H1 (cell line): ENCODE results near the gene CASKIN2. TPM values are rescaled to one million over a fixed set of nuclear protein-coding genes. Genes with fewer than 3 reads are reported as not detected.

Experiments used
- CTCF ChIA-PET: fragments of 300-600 bp; sonication (Branson Sonifier 250); formaldehyde crosslinking; loops from one replicate; lab custom pipeline; 2021; ENCODE audit not compliant: partially characterized antibody; lab: Charles Lee
- POLR2A ChIA-PET: fragments of 300-600 bp; sonication (Branson Sonifier 250); formaldehyde crosslinking; loops from one replicate; lab custom pipeline; 2021; ENCODE audit warnings: inconsistent platforms; ENCODE audit not compliant: partially characterized antibody; lab: Charles Lee
- DNase-seq, 2 experiments: peaks; one replicate each; pipeline versions ENCODE4 v3.0.0 to v3.0.0-alpha.2; 2010 to 2022; ENCODE audit warnings: low spot score in 2 of 2, low read depth in 1 of 2, mixed read lengths in 1 of 2
- FAIRE-seq: peaks from 2 replicates; lab custom pipeline; 2011; peaks lifted over from hg19 to GRCh38; lab: Jason Lieb, UNC
- H2AFZ ChIP-seq: 2 replicates; pipeline ENCODE4 v1.8.1; 2012; ENCODE audit warnings: low read length, inconsistent platforms
- H2AK5ac ChIP-seq: 2 replicates; pipeline ENCODE4 v1.6.1; 2013; ENCODE audit warnings: low read depth, low read length
- H2BK120ac ChIP-seq: replicated peaks from 2 replicates; pipeline ENCODE3; 2013; ENCODE audit warnings: low read depth, low read length, inconsistent platforms
- H2BK12ac ChIP-seq: 2 replicates; pipeline ENCODE4 v1.6.1; 2013; ENCODE audit warnings: low read depth, low read length
- H2BK15ac ChIP-seq: 2 replicates; pipeline ENCODE4 v1.6.1; 2013; ENCODE audit warnings: low read length
- H2BK20ac ChIP-seq: 2 replicates; pipeline ENCODE4 v1.6.1; 2013; ENCODE audit warnings: low read length
- H2BK5ac ChIP-seq: 2 replicates; pipeline ENCODE4 v1.6.1; 2013; ENCODE audit warnings: low read depth, low read length
- H3K14ac ChIP-seq: 2 replicates; pipeline ENCODE4 v1.6.1; 2013; ENCODE audit warnings: inconsistent platforms; ENCODE audit not compliant: insufficient read length
- H3K18ac ChIP-seq: 2 replicates; pipeline ENCODE4 v1.6.1; 2013; ENCODE audit warnings: low read length; ENCODE audit errors: extremely low read depth
- H3K23ac ChIP-seq: 2 replicates; pipeline ENCODE4 v1.6.1; 2013; ENCODE audit warnings: inconsistent platforms; ENCODE audit not compliant: insufficient read length
- H3K23me2 ChIP-seq: 2 replicates; pipeline ENCODE4 v1.6.1; 2013; ENCODE audit warnings: low read depth, low read length
- H3K27ac ChIP-seq: 2 replicates; pipeline ENCODE4 v1.6.1; 2011; ENCODE audit warnings: low read depth, low read length, inconsistent platforms
- H3K27me3 ChIP-seq, 4 experiments: replicated peaks in 1 of 4; 1 replicate in 1 of 4; 2 replicates in 3 of 4; pipeline versions ENCODE4 v1.6.1 to v1.8.1; 2011 to 2013; ENCODE audit warnings: low read length in 3 of 4, mild to moderate bottlenecking in 3 of 4, inconsistent platforms in 2 of 4, mixed read lengths in 2 of 4, moderate library complexity in 1 of 4; ENCODE audit not compliant: control insufficient read depth in 3 of 4, insufficient read depth in 3 of 4; ENCODE audit errors: extremely low read depth in 1 of 4
- H3K36me3 ChIP-seq, 4 experiments: 2 replicates each; pipeline versions ENCODE4 v1.6.1 to v1.8.1; 2011 to 2013; ENCODE audit warnings: mild to moderate bottlenecking in 4 of 4, low read length in 3 of 4, moderate library complexity in 2 of 4, control low read depth in 1 of 4, inconsistent platforms in 1 of 4; ENCODE audit not compliant: insufficient read depth in 4 of 4, control insufficient read depth in 2 of 4
- H3K4ac ChIP-seq: replicated peaks from 2 replicates; pipeline ENCODE3; 2013; ENCODE audit warnings: low read length, low read depth, mixed read lengths, inconsistent platforms; ENCODE audit not compliant: insufficient read length
- H3K4me1 ChIP-seq, 4 experiments: replicated peaks in 1 of 4; 1 replicate in 1 of 4; 2 replicates in 3 of 4; pipeline versions ENCODE4 v1.6.1 to v1.8.1; 2011 to 2013; ENCODE audit warnings: low read length in 3 of 4, inconsistent platforms in 2 of 4, mixed read lengths in 1 of 4; ENCODE audit not compliant: insufficient read depth in 4 of 4, control insufficient read depth in 3 of 4
- H3K4me2 ChIP-seq, 2 experiments: 2 replicates each; pipeline versions ENCODE4 v1.6.1 to v1.8.1; 2011 to 2013; ENCODE audit warnings: low read depth in 2 of 2, low read length in 2 of 2, control low read depth in 1 of 2, inconsistent platforms in 1 of 2, mild to moderate bottlenecking in 1 of 2; ENCODE audit not compliant: insufficient read depth in 1 of 2
- H3K4me3 ChIP-seq, 4 experiments: fragments of 200-600, 300-600 bp in 1 of 4; sonication (generic), shearing (Covaris generic), sonication (Bioruptor Twin) in 1 of 4; 2 replicates each; pipeline versions ENCODE4 v1.5.1 to v1.8.1; 2011 to 2016; ENCODE audit warnings: low read length in 4 of 4, low read depth in 3 of 4, control low read depth in 2 of 4, inconsistent platforms in 2 of 4, mild to moderate bottlenecking in 2 of 4, mixed read lengths in 1 of 4, moderate library complexity in 1 of 4; ENCODE audit not compliant: insufficient read depth in 2 of 4; ENCODE audit errors: extremely low read depth in 1 of 4
- H3K56ac ChIP-seq: replicated peaks from 2 replicates; pipeline ENCODE3; 2013; ENCODE audit warnings: low read depth, mild to moderate bottlenecking, mixed read lengths, low read length, inconsistent platforms; ENCODE audit not compliant: insufficient read length
- H3K79me1 ChIP-seq: 2 replicates; pipeline ENCODE4 v1.6.1; 2013; ENCODE audit warnings: low read depth, low read length, control low read depth
- H3K79me2 ChIP-seq, 2 experiments: 2 replicates each; pipeline versions ENCODE4 v1.6.1 to v1.8.1; 2012 to 2013; ENCODE audit warnings: low read length in 2 of 2, mild to moderate bottlenecking in 2 of 2, inconsistent platforms in 1 of 2; ENCODE audit not compliant: insufficient read depth in 2 of 2, control insufficient read depth in 1 of 2
- H3K9ac ChIP-seq, 4 experiments: replicated peaks in 1 of 4; 1 replicate in 1 of 4; 2 replicates in 3 of 4; pipeline versions ENCODE4 v1.6.1 to v1.8.1; 2011 to 2013; ENCODE audit warnings: low read depth in 3 of 4, low read length in 3 of 4, control low read depth in 2 of 4, mild to moderate bottlenecking in 2 of 4, moderate library complexity in 2 of 4, inconsistent platforms in 1 of 4; ENCODE audit errors: extremely low read depth in 1 of 4
- H3K9me3 ChIP-seq, 2 experiments: 2 replicates each; pipeline versions ENCODE4 v1.6.1 to v1.8.1; 2012 to 2013; ENCODE audit warnings: mild to moderate bottlenecking in 2 of 2, moderate library complexity in 2 of 2, control low read depth in 1 of 2, inconsistent platforms in 1 of 2, low read depth in 1 of 2, low read length in 1 of 2, mixed read lengths in 1 of 2; ENCODE audit not compliant: insufficient read depth in 2 of 2
- H4K20me1 ChIP-seq, 2 experiments: replicated peaks in 1 of 2; 2 replicates each; pipeline versions ENCODE3 to v1.8.1; 2011 to 2013; ENCODE audit warnings: inconsistent platforms in 2 of 2, low read length in 2 of 2, mild to moderate bottlenecking in 1 of 2; ENCODE audit not compliant: insufficient read depth in 2 of 2, control insufficient read depth in 1 of 2
- H4K5ac ChIP-seq: 2 replicates; pipeline ENCODE4 v1.6.1; 2013; ENCODE audit warnings: low read length, low read depth, mixed read lengths, inconsistent platforms; ENCODE audit not compliant: insufficient read length
- H4K8ac ChIP-seq: 2 replicates; pipeline ENCODE4 v1.8.0; 2013; ENCODE audit warnings: mild to moderate bottlenecking, moderate library complexity, low read length, inconsistent platforms; ENCODE audit not compliant: insufficient read depth; ENCODE audit errors: extremely low read depth
- H4K91ac ChIP-seq: replicated peaks from 2 replicates; pipeline ENCODE3; 2013; ENCODE audit warnings: low read length, mixed read lengths, inconsistent platforms; ENCODE audit not compliant: insufficient read length
- BCL11A ChIP-seq, 2 experiments: IDR thresholded peaks; one replicate each; pipeline ENCODE4 v1.6.1; 2011; ENCODE audit warnings: low read depth in 2 of 2, low read length in 2 of 2, mild to moderate bottlenecking in 2 of 2
- SIN3A ChIP-seq, 2 experiments: IDR thresholded peaks in 1 of 2; conservative IDR thresholded peaks in 1 of 2; 2 replicates each; pipeline ENCODE4 v1.6.1; 2011 to 2012; ENCODE audit warnings: low read length in 2 of 2, improper control_type of control experiment in 1 of 2, low read depth in 1 of 2, mild to moderate bottlenecking in 1 of 2
- WGBS, 2 experiments: shearing (Covaris generic) in 1 of 2; methylation state at CpG; one replicate each; pipeline versions ENCODE4 v1.1.6 to v1.1.7; 2013 to 2015; ENCODE audit warnings: low lambda C conversion rate in 2 of 2, mixed read lengths in 2 of 2, inconsistent platforms in 1 of 2, low coverage in 1 of 2, missing lambda C conversion rate in 1 of 2; ENCODE audit not compliant: insufficient replicate concordance in 2 of 2, insufficient coverage in 1 of 2, insufficient read length in 1 of 2; ENCODE audit errors: extremely low coverage in 1 of 2, missing lambda C conversion rate in 1 of 2; 5-methylcytosine and 5-hydroxymethylcytosine counted together
- polyA plus RNA-seq, 7 experiments: library from polyadenylated mRNA; depleted of rRNA in 3 of 7; stranded (reverse) in 5 of 7; unstranded in 2 of 7; fragments of >200 nt in 5 of 7; fragments of 200-250 nt in 2 of 7; gene quantifications; 1 replicate in 5 of 7; 2 replicates in 1 of 7; 4 replicates in 1 of 7; pipeline versions ENCODE4 v1.2.1 to v1.2.3, GENCODE V29; 2011 to 2013; ENCODE audit warnings: missing spikeins in 2 of 7, mixed read lengths in 2 of 7
- total RNA-seq: library from RNA; stranded (reverse); fragmentation: NEBNext Ultra II Directional; extraction: Animal tissue kit (Norgen Biotek cat#: 25700); gene quantifications from 2 replicates; pipeline ENCODE4 v1.2.1, GENCODE V29; 2021

The CASKIN2 gene
- total and polyA plus RNA-seq, 2 of the 8 experiments (the other 6 are each of a cell fraction or from before 2014, with no cell fraction given): 6.7 to 32.3 TPM

GRCh38 chr17:75563063-75563758 lies 47.9 kb upstream of the CASKIN2 start:
- no peak overlapping the region for H4K5ac ChIP-seq
- H3K27me3 ChIP-seq: no peaks in the 10 kb centered on the region
- DNase-seq: no peak
- no peak overlapping the region for H3K9ac ChIP-seq
- FAIRE-seq: no peak
- no peak overlapping the region for H2BK15ac ChIP-seq
- no peaks in the 10 kb centered on the region for H3K79me1 ChIP-seq
- ChIA-PET CTCF (interaction anchor here (1.5 kb wide), 1 partner anchor 33 kb away, joined by 3 read pairs; no protein-coding TSS in a partner anchor), POLR2A (no interaction called here)
- no peak overlapping the region for H4K91ac ChIP-seq
- no peaks in the 10 kb centered on the region for H3K23me2 ChIP-seq
- WGBS, 2 experiments: 90% methylated on average over 24 of the region's 28 CpGs; no CpG with 5 or more reads in 1 of the 2 experiments
- no peak overlapping the region for H2BK5ac ChIP-seq
- H3K79me2 ChIP-seq: no peaks in the 10 kb centered on the region
- peaks cover 0 to 4% (median 0%) of the 10 kb centered on the region in 4 experiments; a peak in 1 of 7 replicates for H3K4me1 ChIP-seq
- no peak overlapping the region for H2BK120ac ChIP-seq
- H4K20me1 ChIP-seq: peaks cover 0 to 10% of the 10 kb centered on the region in 2 experiments
- H3K27ac ChIP-seq: no peak overlapping the region
- no peak overlapping the region for H2AK5ac ChIP-seq
- no peak overlapping the region for H3K14ac ChIP-seq
- TF ChIP-seq BCL11A (IDR thresholded peaks at IDR 0.05; ENCODE audit: low read depth in 2 of 2, low read length in 2 of 2) (no peak), SIN3A (conservative IDR thresholded peaks at IDR 0.05 in 1 of 2, IDR thresholded peaks at IDR 0.05 in 1 of 2; ENCODE audit: low read depth in 1 of 2, low read length in 2 of 2) (no peak)
- H2BK12ac ChIP-seq: no peak overlapping the region
- peaks cover 3 to 15% (median 10%) of the 10 kb centered on the region in 4 experiments for H3K36me3 ChIP-seq
- no peaks in the 10 kb centered on the region for H3K9me3 ChIP-seq
- no peak overlapping the region for H2AFZ ChIP-seq
- H3K56ac ChIP-seq: no peak overlapping the region
- no peak overlapping the region for H3K4me3 ChIP-seq
- no peak overlapping the region for H3K18ac ChIP-seq
- H3K23ac ChIP-seq: no peak overlapping the region
- no peak overlapping the region for H3K4me2 ChIP-seq
- H3K4ac ChIP-seq: no peak overlapping the region
- no peak overlapping the region for H2BK20ac ChIP-seq
- H4K8ac ChIP-seq: no peak overlapping the region
